ENCODE results near the gene CLRN3. TPM values are rescaled to one million over a fixed set of nuclear protein-coding genes. Genes with fewer than 3 reads are reported as not detected.
A peak's percentile ranks its signal among the peaks of the same experiment; 100 is the strongest.

The CLRN3 gene
- total RNA-seq, 1 donor from 2014 or later: not detected

- DNase-seq: no peak
Measured at GRCh38 chr10:127874671-127875448, 17.9 kb downstream of the CLRN3 start.

GRCh38 chr10:127873901-127874470 lies 18.8 kb downstream of the CLRN3 start:
- no peak for DNase-seq

GRCh38 chr10:127872871-127873600 lies 19.7 kb downstream of the CLRN3 start:
- no peak for DNase-seq

- no peak for DNase-seq
Measured at GRCh38 chr10:127872011-127872761, 20.6 kb downstream of the CLRN3 start.

- no peak for DNase-seq
Measured at GRCh38 chr10:127871631-127872010, 21.1 kb downstream of the CLRN3 start.

- DNase-seq: no peak
Measured at GRCh38 chr10:127869329-127869728, 23.4 kb downstream of the CLRN3 start.

GRCh38 chr10:127867805-127868204 lies 24.9 kb downstream of the CLRN3 start:
- no peak for DNase-seq

GRCh38 chr10:127866276-127867013 lies 26.3 kb downstream of the CLRN3 start:
- DNase-seq: no peak

- DNase-seq: no peak
Measured at GRCh38 chr10:127863231-127863825, 29.4 kb downstream of the CLRN3 start.

- no peak for DNase-seq
Measured at GRCh38 chr10:127860592-127860991, 32.1 kb downstream of the CLRN3 start.

- no peak for DNase-seq
Measured at GRCh38 chr10:127855976-127856375, 36.8 kb downstream of the CLRN3 start.

GRCh38 chr10:127855591-127855881 lies 37.2 kb downstream of the CLRN3 start:
- no peak for DNase-seq

- DNase-seq: no peak
Measured at GRCh38 chr10:127854769-127855590, 37.8 kb downstream of the CLRN3 start.

- DNase-seq: peak; percentile 86
Measured at GRCh38 chr10:127853868-127854768, 38.6 kb downstream of the CLRN3 start.

GRCh38 chr10:127852456-127852855 lies 40.3 kb downstream of the CLRN3 start:
- no peak for DNase-seq

- no peak for DNase-seq
Measured at GRCh38 chr10:127851661-127852194, 41.0 kb downstream of the CLRN3 start.

GRCh38 chr10:127850944-127851343 lies 41.8 kb downstream of the CLRN3 start:
- no peak for DNase-seq

- no peak for DNase-seq
Measured at GRCh38 chr10:127849921-127850320, 42.8 kb downstream of the CLRN3 start.

- no peak for DNase-seq
Measured at GRCh38 chr10:127849224-127849623, 43.5 kb downstream of the CLRN3 start.
